RWPE2 (cell line): ENCODE measurements around the gene GRIA4.

ENCODE experiments used
- ATAC-seq: fragments of 200-7000 bp; cut with Tn5 transposase; 3 replicates; pipeline ENCODE4 v1.9.1; 2021; ENCODE audit warnings: low read depth
- DNase-seq: peaks from one replicate; pipeline ENCODE4 v3.0.0-alpha.2; 2020; ENCODE audit warnings: low spot score
- H3K27ac ChIP-seq: fragments of 450-650 bp; 2 replicates; pipeline ENCODE4 v1.5.1; 2017; ENCODE audit warnings: mild to moderate bottlenecking; ENCODE audit not compliant: poor library complexity, severe bottlenecking
- H3K27me3 ChIP-seq: fragments of 250-450 bp; sonication (Bioruptor Pico); 2 replicates; pipeline ENCODE4 v1.5.1; 2021; ENCODE audit warnings: mild to moderate bottlenecking, moderate library complexity; ENCODE audit not compliant: insufficient read depth, poor library complexity, severe bottlenecking
- H3K36me3 ChIP-seq: fragments of 250-450 bp; sonication (Bioruptor Pico); 2 replicates; pipeline ENCODE4 v1.5.1; 2020; ENCODE audit warnings: low read depth, mild to moderate bottlenecking, moderate library complexity
- H3K4me1 ChIP-seq: fragments of 250-450 bp; sonication (Bioruptor Pico); 2 replicates; pipeline ENCODE4 v1.5.1; 2021; ENCODE audit warnings: mild to moderate bottlenecking, moderate library complexity; ENCODE audit not compliant: insufficient read depth, poor library complexity, severe bottlenecking
- H3K4me3 ChIP-seq: fragments of 250-450 bp; sonication (Bioruptor Pico); 2 replicates; pipeline ENCODE4 v1.5.1; 2021; ENCODE audit warnings: mild to moderate bottlenecking, moderate library complexity; ENCODE audit not compliant: severe bottlenecking
- H3K9me3 ChIP-seq: fragments of 250-450 bp; sonication (Bioruptor Pico); 2 replicates; pipeline ENCODE4 v1.5.1; 2021; ENCODE audit warnings: mild to moderate bottlenecking, moderate library complexity; ENCODE audit not compliant: severe bottlenecking
- CTCF ChIP-seq: fragments of 450-650 bp; IDR thresholded peaks from one replicate; pipeline ENCODE4 v1.5.1; 2017; ENCODE audit warnings: mild to moderate bottlenecking, moderate library complexity; ENCODE audit not compliant: poor library complexity, severe bottlenecking

The GRIA4 gene

GRCh38 chr11:105701098-105701497, 91.2 kb downstream of the GRIA4 start:
- TF ChIP-seq CTCF: no peak
- ATAC-seq: peak; percentile 62; the same call in 2 of the 3 replicates

GRCh38 chr11:105705786-105706530, 96.1 kb downstream of the GRIA4 start:
- DNase-seq: no peak
- H3K27me3 ChIP-seq: no peaks in the 10 kb centered on the region

More at GRCh38 chr11:105701098-105701497, 91.2 kb downstream of the GRIA4 start:
- no peaks in the 10 kb centered on the region for H3K27me3 ChIP-seq
- no peaks in the 10 kb centered on the region for H3K4me1 ChIP-seq
- no peaks in the 10 kb centered on the region for H3K9me3 ChIP-seq
- no peaks in the 10 kb centered on the region for H3K36me3 ChIP-seq
- no peak for DNase-seq
- no peak overlapping the region for H3K27ac ChIP-seq
- H3K4me3 ChIP-seq: no peak overlapping the region

GRCh38 chr11:105713106-105713505, 103.2 kb downstream of the GRIA4 start:
- H3K9me3 ChIP-seq: no peaks in the 10 kb centered on the region
- H3K27me3 ChIP-seq: no peaks in the 10 kb centered on the region
- no peak for ATAC-seq
- no peaks in the 10 kb centered on the region for H3K4me1 ChIP-seq
- H3K4me3 ChIP-seq: no peak overlapping the region
- no peak overlapping the region for H3K27ac ChIP-seq
- no peak for DNase-seq
- TF ChIP-seq CTCF: no peak
- no peaks in the 10 kb centered on the region for H3K36me3 ChIP-seq

More at GRCh38 chr11:105705786-105706530, 96.1 kb downstream of the GRIA4 start:
- Histone ChIP-seq H3K27ac (no peak overlapping the region), H3K9me3 (no peaks in the 10 kb centered on the region), H3K4me3 (no peak overlapping the region), H3K4me1 (no peaks in the 10 kb centered on the region), H3K36me3 (no peaks in the 10 kb centered on the region)
- TF ChIP-seq CTCF: no peak
- no peak for ATAC-seq

- DNase-seq: no peak
- no peak for ATAC-seq
- no peaks in the 10 kb centered on the region for H3K9me3 ChIP-seq
- H3K4me3 ChIP-seq: no peak overlapping the region
- no peak overlapping the region for H3K27ac ChIP-seq
- H3K4me1 ChIP-seq: no peaks in the 10 kb centered on the region
- no peaks in the 10 kb centered on the region for H3K36me3 ChIP-seq
- H3K27me3 ChIP-seq: no peaks in the 10 kb centered on the region
- TF ChIP-seq CTCF: no peak
Measured at GRCh38 chr11:105713696-105714095, 103.8 kb downstream of the GRIA4 start.

GRCh38 chr11:105718641-105719040, 108.8 kb downstream of the GRIA4 start:
- H3K4me3 ChIP-seq: no peak overlapping the region
- DNase-seq: no peak
- no peaks in the 10 kb centered on the region for H3K4me1 ChIP-seq
- H3K27me3 ChIP-seq: no peaks in the 10 kb centered on the region
- no peaks in the 10 kb centered on the region for H3K9me3 ChIP-seq
- no peaks in the 10 kb centered on the region for H3K36me3 ChIP-seq
- no peak for TF ChIP-seq CTCF
- ATAC-seq: no peak
- H3K27ac ChIP-seq: no peak overlapping the region
